KMS-11 (cell line): ENCODE results near the gene RHD.

ENCODE experiments used
- H2AFZ ChIP-seq: fragments of 200-600 bp; sonication (generic); 2 replicates; pipeline ENCODE4 v1.6.1; 2016; ENCODE audit warnings: antibody characterized with exemption, mixed run types, low read depth
- H3K27ac ChIP-seq: fragments of 200-600 bp; sonication (generic); 2 replicates; pipeline ENCODE4 v1.6.1; 2016; ENCODE audit warnings: mild to moderate bottlenecking, mixed run types
- H3K27me3 ChIP-seq: fragments of 200-600 bp; sonication (generic); 2 replicates; pipeline ENCODE4 v1.6.1; 2017; ENCODE audit warnings: mild to moderate bottlenecking, low read depth, mixed run types, moderate library complexity; ENCODE audit not compliant: insufficient read depth
- H3K36me3 ChIP-seq: fragments of 200-600 bp; sonication (generic); 2 replicates; pipeline ENCODE4 v1.6.1; 2017; ENCODE audit warnings: mild to moderate bottlenecking, mixed run types; ENCODE audit not compliant: insufficient read depth
- H3K4me1 ChIP-seq: fragments of 200-600 bp; sonication (generic); 2 replicates; pipeline ENCODE4 v1.6.1; 2016; ENCODE audit warnings: mild to moderate bottlenecking, low read depth, mixed run types; ENCODE audit not compliant: poor library complexity, severe bottlenecking
- H3K4me2 ChIP-seq: fragments of 200-600 bp; sonication (generic); 2 replicates; pipeline ENCODE4 v1.7.0; 2016; ENCODE audit warnings: mild to moderate bottlenecking, mixed run types
- H3K4me3 ChIP-seq: fragments of 200-600 bp; sonication (generic); IDR thresholded peaks from 2 replicates; pipeline ENCODE4 v1.6.1; 2017; ENCODE audit warnings: low read depth, low read length, mixed read lengths; ENCODE audit not compliant: insufficient read depth
- H3K79me2 ChIP-seq: fragments of 200-600 bp; sonication (generic); 2 replicates; pipeline ENCODE4 v1.6.1; 2016; ENCODE audit warnings: low read depth, mixed run types; ENCODE audit not compliant: insufficient read depth
- H3K9ac ChIP-seq: fragments of 200-600 bp; sonication (generic); 2 replicates; pipeline ENCODE4 v1.6.1; 2016; ENCODE audit warnings: mild to moderate bottlenecking, mixed run types
- H4K20me1 ChIP-seq: fragments of 200-600 bp; sonication (generic); 2 replicates; pipeline ENCODE4 v1.6.1; 2016; ENCODE audit warnings: mild to moderate bottlenecking, mixed run types; ENCODE audit not compliant: insufficient read depth
- TF ChIP-seq, protein P1 (sequence below): fragments of 200-600 bp; sonication (generic); conservative IDR thresholded peaks from 2 replicates; pipeline ENCODE4 v1.6.1; 2017; ENCODE audit warnings: low read depth, mild to moderate bottlenecking, antibody characterized with exemption, low read length, moderate library complexity, mixed read lengths

Gene RHD

DNA sequence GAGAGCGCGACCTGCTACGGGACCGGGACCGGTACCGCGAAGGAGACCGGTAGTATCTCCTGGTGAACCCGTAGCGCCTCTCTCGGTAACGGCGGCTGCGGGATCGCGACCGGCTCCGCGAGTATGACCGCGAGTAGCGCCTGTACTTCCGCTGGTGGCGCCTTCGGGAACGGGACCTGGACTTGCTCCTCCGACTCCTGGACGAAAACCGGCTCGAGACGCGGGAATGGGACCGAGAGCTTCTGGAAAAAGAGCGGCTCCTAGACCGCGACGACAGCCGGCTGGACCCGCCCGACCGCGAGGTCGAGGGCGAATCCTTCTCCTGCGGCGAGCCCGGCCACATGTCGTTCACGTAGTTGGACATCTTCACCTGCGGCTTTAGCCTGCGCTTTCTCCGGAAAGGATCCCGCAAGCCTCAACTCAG, 25.7 kb upstream of the RHD start:
- peak overlapping the region; percentile 95 for H3K9ac ChIP-seq
- no peaks in the 10 kb centered on the region for H3K27me3 ChIP-seq
- peaks cover 36% of the 10 kb centered on the region for H3K36me3 ChIP-seq
- TF ChIP-seq, protein P1, sequence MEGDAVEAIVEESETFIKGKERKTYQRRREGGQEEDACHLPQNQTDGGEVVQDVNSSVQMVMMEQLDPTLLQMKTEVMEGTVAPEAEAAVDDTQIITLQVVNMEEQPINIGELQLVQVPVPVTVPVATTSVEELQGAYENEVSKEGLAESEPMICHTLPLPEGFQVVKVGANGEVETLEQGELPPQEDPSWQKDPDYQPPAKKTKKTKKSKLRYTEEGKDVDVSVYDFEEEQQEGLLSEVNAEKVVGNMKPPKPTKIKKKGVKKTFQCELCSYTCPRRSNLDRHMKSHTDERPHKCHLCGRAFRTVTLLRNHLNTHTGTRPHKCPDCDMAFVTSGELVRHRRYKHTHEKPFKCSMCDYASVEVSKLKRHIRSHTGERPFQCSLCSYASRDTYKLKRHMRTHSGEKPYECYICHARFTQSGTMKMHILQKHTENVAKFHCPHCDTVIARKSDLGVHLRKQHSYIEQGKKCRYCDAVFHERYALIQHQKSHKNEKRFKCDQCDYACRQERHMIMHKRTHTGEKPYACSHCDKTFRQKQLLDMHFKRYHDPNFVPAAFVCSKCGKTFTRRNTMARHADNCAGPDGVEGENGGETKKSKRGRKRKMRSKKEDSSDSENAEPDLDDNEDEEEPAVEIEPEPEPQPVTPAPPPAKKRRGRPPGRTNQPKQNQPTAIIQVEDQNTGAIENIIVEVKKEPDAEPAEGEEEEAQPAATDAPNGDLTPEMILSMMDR: no peak
- peak overlapping the region; percentile 83 for H3K4me3 ChIP-seq
- peaks cover 49% of the 10 kb centered on the region for H3K4me1 ChIP-seq
- H3K79me2 ChIP-seq: peaks cover 52% of the 10 kb centered on the region
- H4K20me1 ChIP-seq: peaks cover 16% of the 10 kb centered on the region; the same call in 1 of the 2 replicates
- peak overlapping the region; percentile 91 for H3K27ac ChIP-seq
- H2AFZ ChIP-seq: peak overlapping the region; percentile 66; the same call in 1 of the 2 replicates
- peak overlapping the region; percentile 94 for H3K4me2 ChIP-seq

DNA sequence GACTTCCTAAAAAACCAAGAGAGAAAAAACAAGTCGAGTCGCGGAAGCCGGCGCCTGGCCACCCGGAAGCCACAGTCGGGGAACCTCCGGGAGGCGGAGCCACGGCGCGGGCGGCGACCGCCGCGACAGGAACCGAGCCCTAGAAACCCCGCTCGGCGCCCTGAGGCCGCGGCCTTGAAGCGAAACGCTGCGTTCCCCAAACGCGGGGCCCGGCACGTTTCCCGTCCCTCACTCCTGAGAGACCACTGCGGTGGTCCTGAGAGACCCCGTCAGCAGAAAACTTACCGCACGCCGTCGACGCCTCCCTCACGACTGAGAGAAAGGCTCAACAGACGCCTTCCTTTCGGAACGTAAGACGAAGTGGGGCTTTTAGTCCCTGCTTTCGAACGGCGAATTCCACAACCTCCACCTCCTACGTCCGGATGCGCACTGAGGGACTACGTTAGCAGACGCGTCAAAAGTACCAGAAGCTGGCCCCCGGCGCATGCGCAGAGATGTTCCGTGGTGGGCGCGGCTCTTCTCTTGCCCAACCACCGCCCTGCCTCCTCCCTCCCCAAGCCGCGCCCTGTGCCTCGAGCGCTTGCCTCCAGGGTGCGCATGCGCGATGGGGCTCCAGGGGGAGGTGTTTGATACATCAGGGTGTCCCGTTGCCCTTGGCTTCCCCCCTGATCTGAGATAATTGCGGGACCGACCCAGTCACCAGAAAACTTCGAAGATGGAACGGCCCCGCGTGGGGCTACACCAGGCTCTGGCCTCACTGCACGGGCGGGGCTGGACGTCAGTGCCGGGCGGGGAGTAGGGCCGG, 25.1 kb upstream of the RHD start, which contains the start of gene RSRP1:
RSRP1 (minus strand) TSS at position 431 of the 805 bp plus-strand sequence. CDS start 491 bp downstream, outside the sequence.
- no peaks in the 10 kb centered on the region for H3K27me3 ChIP-seq
- peak within 1 kb of the TSS; percentile 91 for H3K27ac ChIP-seq
- peaks cover 50% of the 10 kb centered on the region for H3K79me2 ChIP-seq

DNA sequence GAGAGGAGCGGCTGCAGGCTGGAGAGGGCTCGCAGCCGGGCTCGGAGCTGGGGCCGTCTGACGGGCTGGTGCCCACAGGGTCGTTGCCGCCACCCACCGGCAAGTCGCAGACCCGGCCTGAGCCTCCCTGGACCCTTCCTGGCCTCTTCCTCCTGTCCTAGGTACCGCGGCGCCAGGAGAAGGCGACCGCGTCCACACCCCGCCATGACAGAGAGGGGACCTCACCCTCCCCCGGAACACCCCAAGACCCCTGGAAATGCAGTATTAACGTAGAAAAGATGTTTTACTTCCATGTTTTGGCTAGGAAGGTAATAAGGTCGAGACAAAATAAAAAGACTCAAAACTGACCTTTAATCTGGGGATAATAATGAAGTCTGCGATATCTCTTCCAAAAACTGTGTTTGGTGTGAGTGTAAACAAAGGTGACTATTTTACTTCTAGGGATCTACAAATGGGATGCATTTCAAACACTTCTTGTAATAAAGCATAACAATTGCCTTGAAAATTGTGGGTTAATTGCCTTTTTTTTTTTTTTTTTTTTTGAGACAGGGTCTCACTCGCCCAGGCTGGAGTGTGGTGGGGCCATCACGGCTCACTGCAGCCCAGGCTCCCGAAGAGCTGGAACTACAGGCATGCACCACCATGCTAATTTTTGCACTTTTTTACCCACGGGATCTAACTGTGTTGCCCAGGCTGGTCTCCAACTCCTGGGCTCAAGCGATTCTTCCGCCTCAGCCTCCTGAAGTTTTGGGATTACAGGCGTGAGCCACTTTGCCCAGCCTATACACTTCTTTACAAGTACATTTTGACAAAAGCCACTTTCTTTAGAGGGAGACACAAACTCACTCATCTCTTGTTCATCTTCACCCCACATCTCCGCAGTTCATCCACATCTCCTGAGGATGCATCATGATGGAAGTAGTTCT, 24.2 kb upstream of the RHD start:
- H3K4me1 ChIP-seq: peaks cover 34% of the 10 kb centered on the region
- peak overlapping the region; percentile 95 for H3K9ac ChIP-seq
- H3K4me2 ChIP-seq: peak overlapping the region; percentile 73
- peaks cover 16% of the 10 kb centered on the region; the same call in 1 of the 2 replicates for H4K20me1 ChIP-seq
- TF ChIP-seq, protein P1: no peak
- no peaks in the 10 kb centered on the region for H3K27me3 ChIP-seq
- peaks cover 24% of the 10 kb centered on the region for H3K36me3 ChIP-seq
- peaks cover 42% of the 10 kb centered on the region for H3K79me2 ChIP-seq
- H3K27ac ChIP-seq: peak overlapping the region; percentile 91
- peak overlapping the region; percentile 53 for H3K4me3 ChIP-seq
- peak overlapping the region; percentile 66 for H2AFZ ChIP-seq

More for the DNA sequence above, 25.1 kb upstream of the RHD start, which contains the start of gene RSRP1:
- Histone ChIP-seq H4K20me1 (peaks cover 16% of the 10 kb centered on the region; the same call in 1 of the 2 replicates), H2AFZ (peak within 1 kb of the TSS; percentile 66), H3K4me3 (peak within 1 kb of the TSS; percentile 83), H3K36me3 (peaks cover 33% of the 10 kb centered on the region), H3K9ac (peak within 1 kb of the TSS; percentile 95), H3K4me2 (peak within 1 kb of the TSS; percentile 94), H3K4me1 (peaks cover 43% of the 10 kb centered on the region)
- TF ChIP-seq, protein P1: peak; percentile 32; the same call in 1 of the 2 replicates

DNA sequence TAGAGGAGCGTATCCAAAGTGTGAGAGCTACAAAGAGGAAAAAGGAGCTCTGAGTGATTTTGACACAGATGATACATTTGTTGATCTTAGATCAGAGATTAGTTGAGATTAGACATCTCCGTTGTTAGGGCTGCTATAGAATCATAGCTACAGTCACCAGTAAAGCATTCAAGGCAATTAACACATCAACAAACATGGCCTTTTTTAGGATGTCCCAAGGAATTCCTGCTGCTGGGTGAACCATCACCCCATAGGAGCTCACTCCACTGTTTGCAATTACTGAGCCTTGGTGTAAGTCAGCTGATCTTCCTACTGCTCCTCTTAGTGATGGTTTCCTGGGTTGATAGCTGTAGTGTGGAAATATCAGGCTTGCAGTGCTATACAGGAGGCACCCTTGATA, 18.4 kb upstream of the RHD start:
- no peak overlapping the region for H2AFZ ChIP-seq
- no peak overlapping the region for H3K9ac ChIP-seq
- no peak overlapping the region for H3K4me3 ChIP-seq
- no peaks in the 10 kb centered on the region for H3K36me3 ChIP-seq
- no peak overlapping the region for H3K4me2 ChIP-seq
- H4K20me1 ChIP-seq: no peaks in the 10 kb centered on the region
- H3K4me1 ChIP-seq: no peaks in the 10 kb centered on the region
- TF ChIP-seq, protein P1: no peak
- H3K27me3 ChIP-seq: no peaks in the 10 kb centered on the region
- H3K27ac ChIP-seq: no peak overlapping the region
- H3K79me2 ChIP-seq: no peaks in the 10 kb centered on the region
